Stimulated activated CD4-positive, alpha-beta T cell treated with anti-CD3 and anti-CD28 coated beads, Interleukin-2, amount 100 ng/mL, for 4 hours (primary cell): ENCODE results near the gene MLST8.

Experiments used
- DNase-seq: peaks from one replicate; pipeline ENCODE4 v3.0.0-alpha.2; 2020; ENCODE audit warnings: low read depth

MLST8 gene

DNA sequence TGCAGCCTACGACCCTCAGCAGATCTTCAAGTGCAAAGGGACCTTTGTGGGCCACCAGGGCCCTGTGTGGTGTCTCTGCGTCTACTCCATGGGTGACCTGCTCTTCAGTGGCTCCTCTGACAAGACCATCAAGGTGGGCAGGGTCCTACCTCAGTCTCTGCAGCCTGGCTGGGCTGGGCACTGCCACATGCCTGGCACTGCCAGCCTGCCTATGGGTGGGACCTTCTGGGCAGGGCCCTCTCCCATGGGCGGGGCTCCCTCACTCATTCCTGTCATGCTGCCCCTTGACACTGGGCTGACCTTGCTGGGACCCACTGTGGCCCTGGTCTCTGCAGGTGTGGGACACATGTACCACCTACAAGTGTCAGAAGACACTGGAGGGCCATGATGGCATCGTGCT, 31.3 kb upstream of the MLST8 start:
- DNase-seq = no peak

- DNase-seq = no peak
These were observed 30.7 kb upstream of the MLST8 start for GRCh38 chr16:2174396-2175131.

GRCh38 chr16:2175454-2175853, 29.8 kb upstream of the MLST8 start:
- no peak for DNase-seq

GRCh38 chr16:2176047-2176446, 29.2 kb upstream of the MLST8 start:
- no peak for DNase-seq

GRCh38 chr16:2177101-2177500, 28.2 kb upstream of the MLST8 start:
- DNase-seq = no peak

DNA sequence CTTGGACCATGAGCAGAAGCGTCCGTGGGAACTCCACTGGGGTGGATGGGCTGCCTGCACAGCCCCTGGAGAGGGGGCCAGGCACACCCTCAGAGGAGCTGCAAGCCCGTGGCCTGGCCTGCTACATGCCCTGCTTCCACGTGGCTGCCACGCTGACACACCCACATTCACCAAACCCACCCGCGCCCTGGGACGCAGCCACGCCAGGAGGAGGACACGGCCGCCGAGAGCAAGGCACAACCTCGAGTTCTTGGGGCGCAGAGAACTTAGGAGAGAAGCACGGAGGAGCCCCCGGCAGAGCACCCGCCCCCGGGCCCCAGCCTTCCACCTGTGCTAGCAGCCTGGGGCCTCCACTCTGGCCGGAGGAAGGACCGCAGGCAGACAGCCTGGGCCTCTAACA, 27.7 kb upstream of the MLST8 start:
- no peak for DNase-seq

DNA sequence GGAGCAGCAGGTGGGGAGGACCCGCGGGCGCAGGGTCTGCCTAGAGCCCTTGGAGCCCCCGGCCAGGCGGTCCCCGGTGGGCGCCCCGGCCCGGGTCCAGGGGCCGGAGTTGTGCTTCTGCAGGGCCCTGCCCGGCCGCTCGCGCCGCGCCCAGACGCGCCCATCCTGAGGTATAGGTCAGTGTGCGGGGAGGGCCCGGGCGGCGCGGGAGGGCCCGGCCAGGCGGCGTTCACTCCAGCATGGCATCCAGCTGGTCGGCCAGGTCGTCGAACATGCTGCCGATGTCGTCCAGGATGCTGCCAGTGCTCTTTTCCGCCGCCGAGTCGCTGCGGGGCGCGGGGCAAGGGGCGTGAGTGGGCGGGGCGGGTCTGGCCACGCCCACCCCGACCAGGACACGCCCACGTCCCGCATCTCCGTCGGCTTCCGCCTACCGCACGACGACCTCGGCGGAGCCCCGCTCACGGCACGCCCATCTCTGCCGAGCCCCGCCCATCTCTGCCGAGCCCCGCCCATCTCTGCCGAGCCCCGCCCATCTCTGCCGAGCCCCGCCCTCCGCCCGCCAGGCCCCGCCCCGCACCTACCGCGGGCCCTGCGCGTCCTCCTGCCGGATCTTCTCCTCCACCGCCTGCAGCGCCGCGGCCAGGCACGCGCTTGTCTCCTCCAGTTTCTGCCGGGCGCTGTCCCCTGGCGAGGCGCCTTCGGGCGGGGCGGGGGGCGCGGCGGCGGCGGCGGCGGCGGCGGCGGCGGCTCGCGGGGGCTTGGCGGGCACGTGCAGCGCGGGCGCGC, 26.7 kb upstream of the MLST8 start:
- no peak for DNase-seq

DNA sequence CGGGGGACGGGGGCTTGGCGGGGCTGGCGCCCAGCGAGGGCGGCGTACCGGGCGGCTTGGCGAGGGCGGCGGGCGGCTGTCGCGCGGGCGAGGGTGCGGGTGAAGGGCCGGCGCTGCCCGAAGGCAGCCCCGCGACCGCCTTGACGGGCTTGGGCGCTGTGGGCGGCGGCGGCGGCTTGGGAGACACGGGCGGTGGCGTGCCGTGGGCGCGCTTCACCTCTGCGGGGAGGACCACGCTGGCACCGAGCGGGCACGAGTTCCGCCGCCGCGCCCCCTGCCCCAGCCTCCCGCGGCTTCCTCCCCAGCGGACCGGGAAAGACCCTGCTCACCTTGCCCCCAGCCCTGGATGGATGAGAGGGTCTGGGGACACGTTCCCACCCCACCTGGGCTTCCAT, 26.1 kb upstream of the MLST8 start:
- DNase-seq = no peak

GRCh38 chr16:2179576-2179975, 25.7 kb upstream of the MLST8 start:
- DNase-seq = no peak

- DNase-seq = no peak
These were observed 24.8 kb upstream of the MLST8 start for GRCh38 chr16:2180461-2180860.

- no peak for DNase-seq
These were observed 24.0 kb upstream of the MLST8 start for GRCh38 chr16:2180962-2181923.

DNA sequence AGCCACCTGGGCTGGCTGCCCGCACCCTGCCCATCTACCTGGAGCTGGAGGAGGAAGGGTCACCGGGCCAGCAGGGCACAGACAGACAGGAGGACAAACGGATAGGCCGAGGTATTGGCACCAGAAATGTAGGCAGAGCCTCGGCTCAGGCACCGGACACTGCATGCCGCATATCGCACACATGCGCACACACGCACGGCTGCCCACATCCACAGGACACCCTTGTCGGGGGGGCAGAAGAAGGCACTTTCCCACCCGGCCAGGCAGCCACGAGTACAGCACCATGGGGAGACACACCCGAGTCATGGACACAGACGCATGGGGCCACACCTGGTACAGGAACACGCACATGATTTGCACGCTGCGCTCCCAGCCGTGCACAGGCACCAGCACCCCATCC, 23.3 kb upstream of the MLST8 start:
- no peak for DNase-seq

DNA sequence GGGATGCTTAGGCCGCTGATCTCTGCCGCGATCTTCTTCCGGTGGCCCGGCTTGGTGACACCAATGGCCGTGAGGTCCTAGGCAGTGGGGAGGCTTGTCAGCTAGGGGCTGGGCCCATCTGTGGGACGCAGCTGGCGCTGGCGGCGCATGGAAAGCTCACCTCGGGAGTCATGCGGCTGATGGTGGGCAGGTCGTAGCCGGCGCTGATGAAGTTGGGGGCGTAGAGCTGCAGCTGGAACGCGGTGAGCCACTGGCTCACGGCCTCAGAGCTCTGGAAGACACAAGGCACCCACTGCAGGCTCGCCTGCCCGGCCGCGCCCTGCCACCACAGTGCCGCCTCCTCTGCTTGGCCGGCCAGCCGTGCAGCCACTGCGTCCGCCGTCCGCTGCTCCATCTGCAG, 21.6 kb upstream of the MLST8 start:
- no peak for DNase-seq

DNA sequence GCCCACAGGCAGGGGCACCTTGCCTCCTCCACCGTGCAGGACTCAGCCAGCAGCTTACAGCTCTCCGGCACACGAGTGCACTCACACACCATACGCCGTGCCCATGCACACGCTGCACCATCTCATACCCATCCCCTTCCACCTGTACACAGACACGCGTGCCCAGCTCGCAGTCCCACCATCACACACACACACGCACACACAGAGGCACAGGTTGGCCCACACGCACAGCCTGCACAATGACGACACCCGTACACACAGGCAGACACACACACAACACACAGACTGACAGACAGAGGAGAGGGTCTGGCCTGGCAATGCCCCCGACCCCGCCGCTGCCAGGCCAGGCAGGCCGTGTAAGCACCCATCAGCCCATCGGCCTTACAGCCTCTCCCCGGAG, 20.9 kb upstream of the MLST8 start:
- DNase-seq = no peak

GRCh38 chr16:2184962-2185361, 20.3 kb upstream of the MLST8 start:
- no peak for DNase-seq

GRCh38 chr16:2186064-2186463, 19.2 kb upstream of the MLST8 start:
- DNase-seq = no peak

DNA sequence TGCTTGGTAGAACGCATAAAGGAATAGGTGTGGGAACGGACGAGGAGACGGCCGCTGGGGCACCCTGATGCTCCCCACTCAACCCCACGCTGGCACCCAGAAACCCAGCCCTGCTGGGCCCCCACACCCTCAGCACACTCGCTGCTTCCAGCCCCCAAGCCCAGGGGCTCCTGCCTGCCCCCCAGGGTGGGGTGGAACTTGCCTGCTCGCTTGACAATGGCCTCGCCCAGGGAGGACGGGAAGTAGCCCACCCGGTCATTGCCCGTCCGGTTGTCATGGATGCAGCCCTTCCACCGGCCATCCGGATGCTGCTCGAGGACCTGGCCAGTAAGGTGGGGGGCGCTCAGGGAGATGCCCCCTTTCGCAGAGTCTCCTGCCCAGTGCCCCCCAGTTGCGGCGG, 18.7 kb upstream of the MLST8 start:
- no peak for DNase-seq

GRCh38 chr16:2187212-2187611, 18.0 kb upstream of the MLST8 start:
- DNase-seq = no peak

DNA sequence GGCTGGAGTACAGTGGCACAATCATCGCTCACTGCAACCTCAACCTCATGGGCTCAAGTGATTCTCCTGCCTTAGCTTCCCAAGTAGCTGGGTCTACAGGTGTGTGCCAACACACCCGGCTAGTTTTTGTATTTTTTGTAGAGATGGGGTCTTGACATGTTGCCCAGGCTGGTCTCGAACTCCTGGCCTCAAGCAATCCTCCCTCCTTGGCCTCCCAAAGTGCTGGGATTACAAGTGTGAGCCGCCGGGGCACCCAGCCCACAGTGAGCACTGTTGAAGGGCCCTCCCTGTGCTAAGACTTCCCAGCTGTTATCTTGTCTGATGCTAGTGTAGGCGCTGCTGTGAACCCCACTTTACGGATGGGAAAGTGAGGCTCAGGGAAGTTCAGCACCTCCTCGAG, 16.9 kb upstream of the MLST8 start:
- DNase-seq = no peak

DNA sequence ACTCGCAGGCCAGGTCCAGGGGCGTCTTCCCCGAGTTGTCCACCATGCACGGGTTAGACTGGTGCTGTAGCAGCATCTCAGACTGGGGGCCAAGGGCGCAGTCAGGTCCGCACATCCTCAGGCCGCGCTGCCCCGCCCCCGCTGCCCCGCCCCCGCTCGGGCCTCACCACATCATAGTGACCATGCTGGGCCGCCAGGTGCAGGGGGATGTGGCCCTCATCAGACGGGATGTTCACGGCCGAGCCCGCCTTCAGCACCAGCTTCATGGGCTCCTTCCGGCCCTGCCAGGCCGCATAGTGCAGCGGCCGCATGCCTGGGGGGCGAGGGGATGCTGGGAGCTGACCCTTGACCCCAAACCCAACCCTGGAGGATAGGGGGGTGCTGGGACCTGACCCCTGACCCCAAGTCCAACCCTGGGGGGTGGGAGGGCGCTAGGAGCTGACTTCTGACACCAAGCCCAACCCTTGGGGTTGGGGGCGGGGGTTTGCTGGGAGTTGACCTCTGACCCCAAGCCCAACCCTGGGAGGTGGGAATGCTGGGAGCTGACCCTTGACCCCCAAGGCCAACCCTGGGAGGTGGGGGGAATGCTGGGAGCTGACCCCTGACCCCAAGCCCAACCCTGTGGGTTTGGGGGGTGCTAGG, 15.9 kb upstream of the MLST8 start:
- DNase-seq = no peak

GRCh38 chr16:2190002-2190658, 15.1 kb upstream of the MLST8 start:
- DNase-seq = no peak
